ENCODE data around the gene PECR.

DNA sequence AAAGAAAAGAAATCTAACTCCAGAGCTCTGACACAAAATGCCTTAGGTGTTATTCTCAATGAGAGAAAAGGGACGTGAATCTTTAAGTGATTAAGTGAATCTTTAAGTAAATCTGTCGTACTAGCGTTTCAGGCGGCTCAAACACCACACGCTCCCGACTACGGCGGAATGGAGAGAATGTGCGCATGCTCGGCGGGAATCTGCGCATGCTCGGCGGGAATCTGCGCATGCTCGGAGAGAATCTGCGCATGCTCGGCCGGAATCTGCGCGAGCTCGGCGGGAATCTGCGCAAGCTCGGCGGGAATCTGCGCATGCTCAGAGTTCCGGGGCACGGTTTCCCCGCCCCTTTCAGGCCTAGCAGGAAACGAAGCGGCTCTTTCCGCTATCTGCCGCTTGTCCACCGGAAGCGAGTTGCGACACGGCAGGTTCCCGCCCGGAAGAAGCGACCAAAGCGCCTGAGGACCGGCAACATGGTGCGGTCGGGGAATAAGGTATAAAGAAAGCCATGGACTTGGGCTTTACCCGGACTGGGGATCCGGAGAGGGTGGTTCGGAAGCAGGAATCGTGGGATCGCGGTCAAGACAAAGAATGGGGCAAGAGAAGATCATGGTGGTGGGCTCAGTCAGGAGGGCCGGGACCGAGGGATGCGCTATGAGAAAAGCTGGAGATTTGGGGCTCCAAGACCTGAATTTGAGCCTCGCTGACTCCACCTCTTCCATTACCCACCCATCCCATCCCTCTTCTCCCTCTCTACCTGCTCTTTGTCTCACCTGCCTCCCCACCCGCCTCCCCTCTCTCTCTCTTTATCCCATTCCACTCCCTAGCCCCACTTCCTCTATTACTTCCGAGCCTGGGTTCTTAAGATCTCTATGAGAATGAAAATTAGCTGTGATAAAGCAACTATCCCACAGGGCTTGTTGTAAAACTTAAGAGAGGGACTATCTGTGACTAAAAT, 27.6 kb upstream of the PECR start, which contains the start of gene XRCC5:
- TF ChIP-seq EZH2phosphoT487 (IDR thresholded peaks at IDR 0.05; ENCODE audit: borderline replicate concordance, low read depth, low read length) (no peak), CTCF (conservative IDR thresholded peaks at IDR 0.05; ENCODE audit: low read length) (no peak)
